Upper lobe of left lung (tissue), 6 donors: ENCODE data around the gene SLC48A1. TPM values are rescaled to one million over a fixed set of nuclear protein-coding genes. Genes with fewer than 3 reads are reported as not detected.

Experiments
- ATAC-seq, 2 donors: fragments of 200-7000 bp; cut with Tn5 transposase; one replicate each; pipeline ENCODE4 v1.9.1; 2022; ENCODE audit warnings: mild to moderate bottlenecking in 2 of 2, moderate library complexity in 2 of 2; ENCODE audit not compliant: low FRiP score in 2 of 2
- DNase-seq, 2 donors: peaks; one replicate each; pipeline ENCODE4 v3.0.0-alpha.2; 2019 to 2020
- H3K27ac ChIP-seq, 4 donors: fragments of 200-600 bp; sonication (generic); one replicate each; pipeline ENCODE4 v1.5.1; 2016 to 2019
- H3K27me3 ChIP-seq, 4 donors: fragments of 200-600 bp; sonication (generic); one replicate each; pipeline ENCODE4 v1.5.1; 2017 to 2019
- H3K36me3 ChIP-seq, 4 donors: fragments of 200-600 bp; sonication (generic); one replicate each; pipeline ENCODE4 v1.5.1; 2016 to 2019
- H3K4me1 ChIP-seq, 4 donors: fragments of 200-600 bp; sonication (generic); one replicate each; pipeline ENCODE4 v1.5.1; 2018 to 2019
- H3K4me3 ChIP-seq, 4 donors: fragments of 200-600 bp; sonication (generic); one replicate each; pipeline ENCODE4 v1.5.1; 2017 to 2019; ENCODE audit warnings: mild to moderate bottlenecking in 2 of 4, moderate library complexity in 1 of 4
- H3K9me3 ChIP-seq, 4 donors: fragments of 200-600 bp; sonication (generic); one replicate each; pipeline ENCODE4 v1.5.1; 2018 to 2019
- EP300 ChIP-seq, 4 donors: sonication (generic); formaldehyde crosslinking; IDR thresholded peaks; one replicate each; pipeline ENCODE4 v1.5.1; 2017; ENCODE audit warnings: antibody characterized with exemption in 4 of 4, control low read depth in 2 of 4
- POLR2A ChIP-seq, 4 donors: fragments of 450-650 bp; IDR thresholded peaks; one replicate each; pipeline ENCODE4 v1.5.1; 2016 to 2017; ENCODE audit warnings: antibody characterized with exemption in 4 of 4, mild to moderate bottlenecking in 2 of 4
- POLR2AphosphoS5 ChIP-seq, 2 donors: sonication (generic); formaldehyde crosslinking; IDR thresholded peaks; one replicate each; pipeline ENCODE4 v1.5.1; 2017; ENCODE audit warnings: antibody characterized with exemption in 2 of 2
- whole genome bisulfite sequencing, 2 donors: methylation state at CpG; one replicate each; pipeline ENCODE4 v1.1.5; 2017 to 2018; 5-methylcytosine and 5-hydroxymethylcytosine counted together
- total RNA-seq, 6 donors: library from RNA; depleted of rRNA in 4 of 6; stranded (reverse); fragments of >200 nt in 4 of 6; gene quantifications; one replicate each; pipeline versions ENCODE4 v1.1.0 to v1.2.1, GENCODE V29; 2016 to 2021
- TF ChIP-seq, protein P1 (sequence below), 6 experiments: fragments of 450-650 bp in 4 of 6; fragments of 200-600 bp in 2 of 6; sonication (generic) in 2 of 6; IDR thresholded peaks; one replicate each; pipeline ENCODE4 v1.5.1; 2016 to 2019; ENCODE audit warnings: antibody characterized with exemption in 6 of 6
- donor health status: DM: no; HTN: no; CAD: no; lungs with moderate emphysema.
- donor health status: DM: no; HTN: yes; CAD: no; lungs with severe emphysema.

The SLC48A1 gene
- total RNA-seq, 6 donors from 2014 or later = 26.5 to 36.5 (median 33.9) TPM

DNA sequence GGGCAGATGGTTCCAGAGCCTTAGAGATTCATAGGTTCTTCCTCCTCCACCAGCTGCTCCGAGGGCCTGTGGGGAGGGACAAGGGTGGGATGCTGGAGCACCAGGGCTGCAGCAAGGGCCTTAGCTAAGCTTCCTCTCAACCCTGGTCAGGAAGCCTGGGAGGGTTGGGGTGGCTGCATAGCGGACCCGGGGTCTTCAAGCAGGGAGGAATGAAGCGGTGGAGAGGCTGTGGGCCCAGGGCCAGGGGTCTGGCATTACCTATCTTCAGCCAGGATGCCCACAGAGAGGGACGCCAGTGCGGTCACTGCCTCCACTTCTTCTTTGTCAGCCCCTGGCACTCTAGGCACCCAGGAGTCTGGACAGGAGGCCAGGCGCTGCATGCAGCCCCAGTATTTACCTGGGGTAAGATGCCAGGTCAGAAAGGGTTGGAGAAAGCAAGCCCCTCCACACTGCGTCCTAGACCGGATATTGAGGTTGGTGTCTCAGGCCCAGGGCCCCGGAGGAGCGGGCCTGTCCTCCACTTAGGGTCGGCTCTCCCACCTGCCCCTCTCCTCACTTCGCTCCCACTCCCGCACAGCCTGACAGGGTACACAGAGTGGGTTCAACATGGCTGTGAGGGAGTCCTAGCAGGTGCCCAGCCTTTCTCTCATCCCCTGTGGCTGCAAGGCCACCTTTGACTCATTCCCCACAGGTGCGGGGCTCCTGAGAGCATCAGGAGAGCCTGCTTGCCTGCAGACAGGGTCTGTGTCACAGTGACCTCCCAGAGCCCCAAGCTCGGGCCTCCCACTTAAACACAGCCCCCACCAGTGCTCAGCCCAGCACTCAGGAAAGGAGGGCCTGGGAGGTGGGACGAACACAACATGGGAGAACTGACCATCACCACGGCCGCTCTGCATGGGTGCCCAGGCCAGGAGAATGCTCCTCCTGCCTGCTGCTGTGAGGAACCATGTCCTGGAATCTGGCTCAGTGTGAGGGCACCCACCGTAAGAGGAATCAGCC is 11.1 kb downstream of the SLC48A1 start:
- Histone ChIP-seq H3K27ac (no peak overlapping the region), H3K4me1 (peaks cover under 1 to 13% (median 5%) of the 10 kb centered on the region in 4 donors), H3K36me3 (peaks cover 42 to 89% (median 80%) of the 10 kb centered on the region in 4 donors), H3K4me3 (no peak overlapping the region), H3K9me3 (no peaks in the 10 kb centered on the region), H3K27me3 (no peaks in the 10 kb centered on the region)
- ATAC-seq (no peak), DNase-seq (no peak)
- WGBS, 2 donors = 88 to 94% methylated on average over 14 to 19 of the region's 20 CpGs
- TF ChIP-seq, protein P1, sequence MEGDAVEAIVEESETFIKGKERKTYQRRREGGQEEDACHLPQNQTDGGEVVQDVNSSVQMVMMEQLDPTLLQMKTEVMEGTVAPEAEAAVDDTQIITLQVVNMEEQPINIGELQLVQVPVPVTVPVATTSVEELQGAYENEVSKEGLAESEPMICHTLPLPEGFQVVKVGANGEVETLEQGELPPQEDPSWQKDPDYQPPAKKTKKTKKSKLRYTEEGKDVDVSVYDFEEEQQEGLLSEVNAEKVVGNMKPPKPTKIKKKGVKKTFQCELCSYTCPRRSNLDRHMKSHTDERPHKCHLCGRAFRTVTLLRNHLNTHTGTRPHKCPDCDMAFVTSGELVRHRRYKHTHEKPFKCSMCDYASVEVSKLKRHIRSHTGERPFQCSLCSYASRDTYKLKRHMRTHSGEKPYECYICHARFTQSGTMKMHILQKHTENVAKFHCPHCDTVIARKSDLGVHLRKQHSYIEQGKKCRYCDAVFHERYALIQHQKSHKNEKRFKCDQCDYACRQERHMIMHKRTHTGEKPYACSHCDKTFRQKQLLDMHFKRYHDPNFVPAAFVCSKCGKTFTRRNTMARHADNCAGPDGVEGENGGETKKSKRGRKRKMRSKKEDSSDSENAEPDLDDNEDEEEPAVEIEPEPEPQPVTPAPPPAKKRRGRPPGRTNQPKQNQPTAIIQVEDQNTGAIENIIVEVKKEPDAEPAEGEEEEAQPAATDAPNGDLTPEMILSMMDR (IDR thresholded peaks at IDR 0.05) = no peak
- TF ChIP-seq POLR2AphosphoS5 (IDR thresholded peaks at IDR 0.05) (no peak), EP300 (IDR thresholded peaks at IDR 0.05) (no peak), POLR2A (IDR thresholded peaks at IDR 0.05) (no peak)

DNA sequence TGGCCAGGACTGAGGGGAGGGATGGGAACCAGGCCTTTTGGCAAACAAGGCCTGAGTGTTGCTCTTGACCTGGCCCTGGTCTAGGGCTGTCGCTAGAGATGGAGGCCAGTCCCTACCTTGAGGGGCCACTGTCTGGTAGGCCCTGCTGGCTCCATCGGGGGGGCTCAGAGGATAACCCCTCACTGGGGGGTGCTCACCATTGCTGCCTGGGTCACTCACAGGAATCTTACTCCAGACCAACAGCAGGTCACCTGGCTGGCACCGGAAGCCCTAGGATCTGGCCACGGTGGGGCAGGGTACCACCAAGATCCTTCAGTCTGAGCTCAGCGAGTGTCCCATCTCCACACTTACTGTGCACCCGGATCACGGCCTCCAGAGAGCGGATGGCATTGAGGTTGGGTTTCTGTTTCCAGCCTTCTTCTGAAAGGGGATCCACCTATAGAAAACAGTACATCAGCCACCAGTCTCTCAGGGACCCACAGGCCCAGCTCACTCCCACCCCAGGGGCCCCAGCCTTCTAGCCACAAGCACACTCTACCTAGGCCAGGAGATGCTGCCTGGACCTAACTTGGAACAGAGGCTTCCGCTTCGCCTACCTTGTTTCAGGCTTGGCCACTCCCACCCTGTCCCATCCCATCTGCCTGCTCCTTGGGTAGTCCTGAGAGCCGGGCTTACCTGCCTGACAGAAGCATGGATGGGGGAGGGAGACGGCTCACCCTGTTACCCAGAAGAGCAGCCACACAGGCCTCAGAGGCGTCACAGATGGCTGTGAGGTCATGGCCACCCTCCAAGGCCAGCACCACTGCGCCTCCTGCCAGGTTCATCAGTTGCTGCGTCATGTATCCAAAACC is 12.2 kb downstream of the SLC48A1 start:
- peak overlapping the region in 3 of 4 donors; percentile 2 to 41 (median 32) for H3K27ac ChIP-seq
- DNase-seq (no peak), ATAC-seq (no peak)
- H3K36me3 ChIP-seq = peaks cover 53 to 97% (median 91%) of the 10 kb centered on the region in 4 donors
- 86 to 93% methylated on average over 6 to 14 of the region's 15 CpGs for WGBS, 2 donors
- no peaks in the 10 kb centered on the region for H3K9me3 ChIP-seq
- no peak overlapping the region for H3K4me3 ChIP-seq
- TF ChIP-seq EP300 (IDR thresholded peaks at IDR 0.05) (no peak), POLR2A (IDR thresholded peaks at IDR 0.05) (no peak), POLR2AphosphoS5 (IDR thresholded peaks at IDR 0.05) (no peak)
- TF ChIP-seq, protein P1 (IDR thresholded peaks at IDR 0.05) = no peak
- H3K4me1 ChIP-seq = peaks cover 0 to 6% (median 0%) of the 10 kb centered on the region in 4 donors
- no peaks in the 10 kb centered on the region for H3K27me3 ChIP-seq

DNA sequence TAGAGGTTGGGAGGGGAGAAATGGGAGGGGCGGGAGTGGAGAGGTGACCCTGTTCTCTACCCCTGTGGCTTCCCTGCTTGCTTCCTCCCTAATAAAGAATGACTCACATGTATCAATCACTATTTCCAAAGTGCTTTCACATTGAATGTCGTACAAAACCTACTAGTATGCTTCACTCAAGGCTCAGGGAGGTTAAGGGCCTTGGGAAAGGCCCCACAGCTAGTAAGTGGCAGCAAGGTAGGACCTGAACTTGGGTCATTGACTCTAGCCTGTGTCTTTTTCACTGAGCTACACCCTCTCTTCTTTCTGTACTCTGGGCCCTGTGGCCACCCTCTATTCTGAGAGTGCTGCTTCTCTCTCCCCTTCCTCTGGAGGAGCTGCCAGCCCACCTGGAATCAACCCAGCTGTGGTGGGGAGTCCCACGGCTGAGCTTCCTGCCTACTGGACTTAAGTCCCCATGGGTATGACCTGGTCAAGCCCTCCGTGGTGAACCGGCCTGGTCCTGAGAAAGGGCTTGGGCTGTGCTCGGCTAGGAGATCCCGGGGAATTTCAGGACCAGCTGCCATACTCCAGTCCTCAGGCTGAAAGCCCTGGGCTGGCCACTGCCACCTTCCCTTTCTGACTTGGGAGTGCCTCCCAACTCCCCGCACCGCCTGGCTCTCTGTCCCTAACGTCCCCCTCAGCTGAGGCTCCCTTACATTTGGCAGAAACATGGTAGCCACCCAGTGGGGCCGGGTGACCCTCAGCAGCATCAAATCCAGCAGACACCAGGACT is 13.0 kb downstream of the SLC48A1 start:
- WGBS, 2 donors = 84 to 88% methylated on average over 7 to 11 of the region's 11 CpGs
- DNase-seq (no peak), ATAC-seq (no peak)
- Histone ChIP-seq H3K36me3 (peaks cover 53 to 100% (median 96%) of the 10 kb centered on the region in 4 donors), H3K9me3 (no peaks in the 10 kb centered on the region), H3K4me1 (peaks cover 0 to 6% (median 0%) of the 10 kb centered on the region in 4 donors), H3K27me3 (no peaks in the 10 kb centered on the region), H3K27ac (peak overlapping the region in 3 of 4 donors; percentile 2 to 50 (median 41)), H3K4me3 (no peak overlapping the region)
- TF ChIP-seq, protein P1 (IDR thresholded peaks at IDR 0.05) = no peak
- no peak for TF ChIP-seq POLR2AphosphoS5 (IDR thresholded peaks at IDR 0.05)
- TF ChIP-seq POLR2A (IDR thresholded peaks at IDR 0.05) = no peak
- no peak for TF ChIP-seq EP300 (IDR thresholded peaks at IDR 0.05)

DNA sequence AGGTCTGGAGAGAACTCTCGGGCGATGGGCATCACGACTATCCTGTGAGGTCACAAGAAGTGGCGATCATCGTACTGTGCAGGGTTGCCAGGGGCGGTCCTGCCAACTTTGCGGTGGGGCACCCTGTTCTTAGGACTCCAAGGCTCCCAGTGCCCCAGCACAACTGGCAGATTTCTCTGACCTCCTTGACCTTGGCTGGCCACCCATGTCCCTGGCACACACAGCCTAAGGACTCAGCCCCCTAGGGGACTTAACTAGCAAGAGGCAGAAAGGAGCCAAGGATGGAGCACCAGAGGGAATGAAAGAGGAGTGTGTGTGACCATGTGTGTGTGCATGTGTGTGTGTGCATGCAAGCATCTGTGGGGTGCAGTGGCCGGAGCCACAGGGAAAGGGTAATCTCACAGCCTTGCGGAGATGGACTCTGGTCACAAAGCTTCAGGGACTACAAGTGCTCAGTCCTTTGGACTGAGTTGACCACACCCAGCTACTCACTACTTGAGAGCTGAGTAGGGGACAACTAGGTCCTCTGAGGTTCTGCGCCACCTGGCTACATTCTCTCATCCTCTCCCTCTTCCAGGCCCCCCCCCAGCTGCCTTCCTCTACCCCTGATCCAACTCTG is 13.7 kb downstream of the SLC48A1 start:
- 88 to 94% methylated on average over 8 to 10 of the region's 10 CpGs for WGBS, 2 donors
- peaks cover 0 to 6% (median 0%) of the 10 kb centered on the region in 4 donors for H3K4me1 ChIP-seq
- no peak overlapping the region for H3K4me3 ChIP-seq
- no peak for DNase-seq
- ATAC-seq = no peak
- no peaks in the 10 kb centered on the region for H3K9me3 ChIP-seq
- no peaks in the 10 kb centered on the region for H3K27me3 ChIP-seq
- H3K27ac ChIP-seq = peak overlapping the region in 1 of 4 donors; percentile 50
- TF ChIP-seq, protein P1 (IDR thresholded peaks at IDR 0.05) = no peak
- TF ChIP-seq EP300 (IDR thresholded peaks at IDR 0.05) (no peak), POLR2AphosphoS5 (IDR thresholded peaks at IDR 0.05) (no peak), POLR2A (IDR thresholded peaks at IDR 0.05) (no peak)
- peaks cover 53 to 100% (median 99%) of the 10 kb centered on the region in 4 donors for H3K36me3 ChIP-seq
